Stimulated activated CD8-positive, alpha-beta memory T cell treated with anti-CD3 and anti-CD28 coated beads, Interleukin-7, amount 100 ng/mL, for 4 hours (primary cell): ENCODE measurements around the gene RPL32.
"Not testable (repeated sequence)": the region's sequence is repeated elsewhere in the genome, so short reads cannot be mapped to it uniquely, and the experiment has no call there.

Experiments used
- DNase-seq, 2 donors: peaks; one replicate each; pipeline ENCODE4 v3.0.0-alpha.2; 2020; ENCODE audit warnings: low read depth in 2 of 2

The RPL32 gene

GRCh38 chr3:12841149-12841969 is at the start of gene RPL32:
RPL32 (minus strand) TSS chr3:12841565; CDS start chr3:12840237, 1,328 bp downstream.
- DNase-seq: peak; percentile 77 to 83

- no peak for DNase-seq
These were observed 49.4 kb upstream of the RPL32 start for GRCh38 chr3:12890610-12891390.

- no peak for DNase-seq
These were observed 45.4 kb upstream of the RPL32 start for GRCh38 chr3:12886736-12887135.

GRCh38 chr3:12886106-12886679 is 44.8 kb upstream of the RPL32 start:
- peak in 1 of 2 donors; percentile 13 for DNase-seq

GRCh38 chr3:12885583-12885930 is 44.2 kb upstream of the RPL32 start:
- DNase-seq: no peak

- no peak for DNase-seq
These were observed 43.6 kb upstream of the RPL32 start for GRCh38 chr3:12884790-12885582.

- DNase-seq: no peak
These were observed 42.9 kb upstream of the RPL32 start for GRCh38 chr3:12884186-12884680.

GRCh38 chr3:12882336-12883310 is 41.3 kb upstream of the RPL32 start:
- no peak for DNase-seq

- not testable (repeated sequence) for DNase-seq
These were observed 40.5 kb upstream of the RPL32 start for GRCh38 chr3:12881858-12882257.

GRCh38 chr3:12879191-12879815 is 37.9 kb upstream of the RPL32 start:
- DNase-seq: no peak

GRCh38 chr3:12878758-12879157 is 37.4 kb upstream of the RPL32 start:
- not testable (repeated sequence) for DNase-seq

GRCh38 chr3:12878141-12878574 is 36.8 kb upstream of the RPL32 start:
- no peak for DNase-seq

- DNase-seq: no peak
These were observed 35.7 kb upstream of the RPL32 start for GRCh38 chr3:12877040-12877439.

GRCh38 chr3:12875857-12876836 is 34.8 kb upstream of the RPL32 start:
- DNase-seq: no peak

- DNase-seq: no peak
These were observed 30.1 kb upstream of the RPL32 start for GRCh38 chr3:12871404-12871983.

GRCh38 chr3:12870942-12871341 is 29.6 kb upstream of the RPL32 start:
- DNase-seq: peak in 1 of 2 donors; percentile 18

GRCh38 chr3:12869035-12869621 is 27.8 kb upstream of the RPL32 start:
- peak in 1 of 2 donors; percentile 9 for DNase-seq
